Liver (tissue), 3 donors: ENCODE data around the gene SBNO1.
"Not testable (repeated sequence)": the region's sequence is repeated elsewhere in the genome, so short reads cannot be mapped to it uniquely, and the experiment has no call there.

ENCODE experiments used
- CTCF ChIP-seq: fragments of 150-350 bp; IDR thresholded peaks from 2 replicates; pipeline ENCODE4 v1.5.1; 2017; ENCODE audit warnings: improper control_type of control experiment, low read depth, low read length; ENCODE audit not compliant: missing input control
- FOXA2 ChIP-seq: IDR thresholded peaks from 2 replicates; pipeline ENCODE4 v1.6.1; 2016; ENCODE audit warnings: antibody characterized with exemption
- GABPA ChIP-seq, 2 donors: IDR thresholded peaks in 1 of 2; conservative IDR thresholded peaks in 1 of 2; 2 replicates each; pipeline ENCODE4 v1.6.1; 2016; ENCODE audit warnings: antibody characterized with exemption in 2 of 2, mild to moderate bottlenecking in 1 of 2, moderate library complexity in 1 of 2
- JUND ChIP-seq, 2 donors: IDR thresholded peaks; 2 replicates each; pipeline ENCODE4 v1.6.1; 2016; ENCODE audit warnings: antibody characterized with exemption in 2 of 2
- RAD21 ChIP-seq, 2 donors: IDR thresholded peaks; 2 replicates each; pipeline ENCODE4 v1.6.1; 2016; ENCODE audit warnings: antibody characterized with exemption in 2 of 2, mild to moderate bottlenecking in 2 of 2
- REST ChIP-seq: IDR thresholded peaks from 2 replicates; pipeline ENCODE4 v1.6.1; 2016; ENCODE audit warnings: antibody characterized with exemption, mild to moderate bottlenecking
- SP1 ChIP-seq: IDR thresholded peaks from 2 replicates; pipeline ENCODE4 v1.6.1; 2018; ENCODE audit warnings: antibody characterized with exemption, mild to moderate bottlenecking
- TAF1 ChIP-seq: conservative IDR thresholded peaks from 2 replicates; pipeline ENCODE4 v1.6.1; 2016; ENCODE audit warnings: antibody characterized with exemption, mild to moderate bottlenecking
- YY1 ChIP-seq: IDR thresholded peaks from 2 replicates; pipeline ENCODE4 v1.6.1; 2016; ENCODE audit warnings: antibody characterized with exemption, mild to moderate bottlenecking
- ZBTB33 ChIP-seq: IDR thresholded peaks from 2 replicates; pipeline ENCODE4 v1.6.1; 2016; ENCODE audit warnings: antibody characterized with exemption
- TF ChIP-seq, protein P1 (sequence below): IDR thresholded peaks from 2 replicates; pipeline ENCODE4 v1.6.1; 2016; ENCODE audit warnings: antibody characterized with exemption
- donor health status: healthy.
- donor health status: healthy.

- not testable (repeated sequence) for TF ChIP-seq CTCF; REST; YY1; SP1; GABPA (IDR thresholded peaks at IDR 0.05 in 1 of 2, conservative IDR thresholded peaks at IDR 0.05 in 1 of 2); FOXA2; JUND (IDR thresholded peaks at IDR 0.05); ZBTB33; TAF1; RAD21 (IDR thresholded peaks at IDR 0.05)
- TF ChIP-seq, protein P1, sequence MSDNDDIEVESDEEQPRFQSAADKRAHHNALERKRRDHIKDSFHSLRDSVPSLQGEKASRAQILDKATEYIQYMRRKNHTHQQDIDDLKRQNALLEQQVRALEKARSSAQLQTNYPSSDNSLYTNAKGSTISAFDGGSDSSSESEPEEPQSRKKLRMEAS, result not testable (repeated sequence)
Measured at GRCh38 chr12:123409284-123410040, 44.8 kb upstream of the SBNO1 start.
